Esophagus muscularis mucosa (tissue), 4 donors: ENCODE results near the gene ST6GALNAC3. TPM values are rescaled to one million over a fixed set of nuclear protein-coding genes. Genes with fewer than 3 reads are reported as not detected.

Experiments
- DNase-seq: peaks from one replicate; pipeline ENCODE4 v3.0.0-alpha.2; 2017; ENCODE audit errors: extremely low spot score
- H3K27ac ChIP-seq, 4 donors: fragments of 200-600 bp; sonication (generic); replicated peaks in 1 of 4; 1 replicate in 3 of 4; 2 replicates in 1 of 4; pipeline ENCODE4 v1.5.1; 2016 to 2019; ENCODE audit warnings: mild to moderate bottlenecking in 1 of 4
- H3K27me3 ChIP-seq, 4 donors: fragments of 200-600 bp; sonication (generic); one replicate each; pipeline versions ENCODE4 v1.5.1 to v1.6.0; 2016 to 2019
- H3K36me3 ChIP-seq, 4 donors: fragments of 200-600 bp; sonication (generic); one replicate each; pipeline ENCODE4 v1.5.1; 2016 to 2019
- H3K4me1 ChIP-seq, 4 donors: fragments of 200-600 bp; sonication (generic); one replicate each; pipeline ENCODE4 v1.5.1; 2016 to 2019
- H3K4me3 ChIP-seq, 4 donors: fragments of 200-600 bp; sonication (generic); 1 replicate in 2 of 4; 2 replicates in 2 of 4; pipeline ENCODE4 v1.5.1; 2016 to 2019; ENCODE audit warnings: mild to moderate bottlenecking in 4 of 4, moderate library complexity in 1 of 4
- H3K9me3 ChIP-seq, 4 donors: fragments of 200-600 bp; sonication (generic); 1 replicate in 3 of 4; 2 replicates in 1 of 4; pipeline ENCODE4 v1.5.1; 2016 to 2019
- EP300 ChIP-seq: sonication (generic); formaldehyde crosslinking; IDR thresholded peaks from one replicate; pipeline ENCODE4 v1.6.1; 2017; ENCODE audit warnings: antibody characterized with exemption
- POLR2A ChIP-seq: fragments of 450-650 bp; IDR thresholded peaks from one replicate; pipeline ENCODE4 v1.6.1; 2017; ENCODE audit warnings: antibody characterized with exemption, moderate library complexity, mild to moderate bottlenecking, low read depth
- POLR2AphosphoS5 ChIP-seq, 2 donors: sonication (generic); formaldehyde crosslinking; IDR thresholded peaks; one replicate each; pipeline ENCODE4 v1.6.1; 2017; ENCODE audit warnings: antibody characterized with exemption in 2 of 2
- WGBS: methylation state at CpG from one replicate; pipeline ENCODE4 v1.1.5; 2018; 5-methylcytosine and 5-hydroxymethylcytosine counted together
- intact Hi-C: fragments of 100-400 bp; cut with DNase I; formaldehyde crosslinking; loops from one replicate; pipeline ENCODE4 v1.15.1; 2023
- total RNA-seq, 4 donors: library from RNA; depleted of rRNA; stranded (reverse); fragments of >200 nt; gene quantifications; one replicate each; pipeline versions ENCODE4 v1.1.0 to v1.2.1, GENCODE V29; 2016
- TF ChIP-seq, protein P1 (sequence below), 3 experiments: fragments of 200-600 bp in 2 of 3; fragments of 450-650 bp in 1 of 3; sonication (generic) in 2 of 3; IDR thresholded peaks; one replicate each; pipeline ENCODE4 v1.5.1; 2017 to 2019; ENCODE audit warnings: antibody characterized with exemption in 3 of 3, mild to moderate bottlenecking in 2 of 3, moderate library complexity in 1 of 3

The ST6GALNAC3 gene
- total RNA-seq, 4 donors from 2014 or later = 2.1 to 6.8 (median 4.8) TPM

DNA sequence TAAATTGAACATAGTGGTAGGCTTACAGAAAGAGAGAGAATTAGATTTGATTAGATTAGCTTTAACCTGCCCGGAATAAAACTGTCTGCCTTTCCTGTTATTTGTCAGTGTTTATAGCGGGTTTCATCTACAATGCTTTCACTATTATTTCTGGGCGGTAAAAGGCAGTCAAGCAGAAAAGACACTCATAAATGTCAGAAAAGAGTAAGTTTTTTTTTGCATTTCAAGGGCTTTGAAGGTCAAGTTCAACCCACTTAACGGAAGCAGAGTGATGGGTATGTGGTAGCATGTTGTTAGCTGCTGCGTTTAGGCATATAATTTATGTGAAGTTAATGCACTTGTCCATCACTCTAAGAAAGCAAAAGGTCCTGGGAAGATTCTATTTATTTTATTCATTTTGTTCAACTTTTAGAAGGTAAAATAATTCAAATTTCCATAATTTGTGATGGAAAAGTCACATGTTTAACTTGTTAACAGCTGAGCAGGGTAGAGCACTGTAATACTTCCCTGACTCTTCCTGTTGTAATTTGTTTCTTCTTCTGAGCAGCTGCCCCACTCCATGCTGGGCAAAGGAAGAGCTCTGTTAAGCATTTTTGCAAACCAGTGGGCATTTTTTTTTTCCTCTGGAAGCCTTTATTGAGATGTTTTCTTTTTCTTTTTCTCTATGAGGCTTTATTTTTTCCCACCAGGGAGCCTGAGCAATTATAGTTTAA is 220.1 kb downstream of the ST6GALNAC3 start:
- intact Hi-C loops = no loop called here
- Histone ChIP-seq H3K27me3 (no peaks in the 10 kb centered on the region), H3K36me3 (no peaks in the 10 kb centered on the region), H3K4me3 (no peak overlapping the region), H3K27ac (no peak overlapping the region), H3K4me1 (no peaks in the 10 kb centered on the region), H3K9me3 (no peaks in the 10 kb centered on the region)
- DNase-seq = no peak
- no peak for TF ChIP-seq POLR2A
- TF ChIP-seq, protein P1, sequence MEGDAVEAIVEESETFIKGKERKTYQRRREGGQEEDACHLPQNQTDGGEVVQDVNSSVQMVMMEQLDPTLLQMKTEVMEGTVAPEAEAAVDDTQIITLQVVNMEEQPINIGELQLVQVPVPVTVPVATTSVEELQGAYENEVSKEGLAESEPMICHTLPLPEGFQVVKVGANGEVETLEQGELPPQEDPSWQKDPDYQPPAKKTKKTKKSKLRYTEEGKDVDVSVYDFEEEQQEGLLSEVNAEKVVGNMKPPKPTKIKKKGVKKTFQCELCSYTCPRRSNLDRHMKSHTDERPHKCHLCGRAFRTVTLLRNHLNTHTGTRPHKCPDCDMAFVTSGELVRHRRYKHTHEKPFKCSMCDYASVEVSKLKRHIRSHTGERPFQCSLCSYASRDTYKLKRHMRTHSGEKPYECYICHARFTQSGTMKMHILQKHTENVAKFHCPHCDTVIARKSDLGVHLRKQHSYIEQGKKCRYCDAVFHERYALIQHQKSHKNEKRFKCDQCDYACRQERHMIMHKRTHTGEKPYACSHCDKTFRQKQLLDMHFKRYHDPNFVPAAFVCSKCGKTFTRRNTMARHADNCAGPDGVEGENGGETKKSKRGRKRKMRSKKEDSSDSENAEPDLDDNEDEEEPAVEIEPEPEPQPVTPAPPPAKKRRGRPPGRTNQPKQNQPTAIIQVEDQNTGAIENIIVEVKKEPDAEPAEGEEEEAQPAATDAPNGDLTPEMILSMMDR (IDR thresholded peaks at IDR 0.05) = no peak
- no peak for TF ChIP-seq EP300
- TF ChIP-seq POLR2AphosphoS5 (IDR thresholded peaks at IDR 0.05) = no peak
- 77% methylated on average over 5 of the region's 5 CpGs for WGBS

DNA sequence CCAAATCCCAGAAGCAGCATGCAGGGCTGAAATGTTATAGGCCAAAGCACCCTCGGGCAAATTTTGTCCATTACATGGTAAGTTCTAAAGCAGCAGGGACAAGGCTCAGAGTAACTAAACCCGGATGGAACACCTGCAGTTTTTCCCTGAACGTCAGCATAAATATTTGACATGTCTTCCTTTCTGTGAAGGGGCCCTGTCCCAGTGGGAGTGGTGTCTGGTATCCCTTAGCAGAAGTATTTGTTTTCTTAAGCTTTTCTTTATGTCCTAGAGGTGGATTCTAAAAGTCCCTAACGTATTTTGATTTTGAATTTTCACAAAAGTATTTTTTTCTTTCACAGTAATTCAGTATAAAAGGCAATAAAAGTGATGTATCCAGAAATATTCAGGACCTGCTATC is 223.9 kb downstream of the ST6GALNAC3 start:
- H3K27me3 ChIP-seq = no peaks in the 10 kb centered on the region
- intact Hi-C loops = no loop called here
- H3K4me3 ChIP-seq = no peak overlapping the region
- no peak for DNase-seq
- no peaks in the 10 kb centered on the region for H3K36me3 ChIP-seq
- 80% methylated on average over 4 of the region's 4 CpGs for WGBS
- no peaks in the 10 kb centered on the region for H3K4me1 ChIP-seq
- no peak for TF ChIP-seq EP300
- TF ChIP-seq, protein P1 (IDR thresholded peaks at IDR 0.05) = no peak
- no peak for TF ChIP-seq POLR2A
- TF ChIP-seq POLR2AphosphoS5 (IDR thresholded peaks at IDR 0.05) = no peak
- H3K27ac ChIP-seq = no peak overlapping the region
- H3K9me3 ChIP-seq = no peaks in the 10 kb centered on the region

DNA sequence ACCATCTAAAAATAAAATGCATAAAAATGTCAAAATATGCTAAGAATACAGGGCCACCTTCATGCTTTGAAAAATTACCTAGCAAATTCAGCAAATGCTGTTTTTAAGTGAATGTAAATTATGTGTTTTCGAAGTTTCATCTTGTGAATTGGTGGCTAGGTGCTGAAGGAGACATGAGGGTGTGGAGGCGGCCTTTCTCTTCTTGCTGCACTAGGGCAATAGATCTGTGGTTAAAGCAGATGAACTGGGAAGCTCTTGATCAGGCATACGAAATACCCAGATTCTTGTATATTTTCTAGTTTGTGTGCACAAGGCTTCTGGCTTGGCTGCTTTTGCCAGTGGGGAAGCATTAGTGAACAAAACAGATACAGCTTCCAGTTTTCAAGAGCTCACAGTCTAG is 224.5 kb downstream of the ST6GALNAC3 start:
- TF ChIP-seq, protein P1 (IDR thresholded peaks at IDR 0.05) = no peak
- TF ChIP-seq EP300 (no peak), POLR2AphosphoS5 (IDR thresholded peaks at IDR 0.05) (no peak), POLR2A (no peak)
- WGBS = 99% methylated on average over 3 of the region's 3 CpGs
- H3K4me3 ChIP-seq = no peak overlapping the region
- H3K9me3 ChIP-seq = no peaks in the 10 kb centered on the region
- no peaks in the 10 kb centered on the region for H3K36me3 ChIP-seq
- no peaks in the 10 kb centered on the region for H3K4me1 ChIP-seq
- no peaks in the 10 kb centered on the region for H3K27me3 ChIP-seq
- intact Hi-C loops = no loop called here
- DNase-seq = no peak
- H3K27ac ChIP-seq = no peak overlapping the region

DNA sequence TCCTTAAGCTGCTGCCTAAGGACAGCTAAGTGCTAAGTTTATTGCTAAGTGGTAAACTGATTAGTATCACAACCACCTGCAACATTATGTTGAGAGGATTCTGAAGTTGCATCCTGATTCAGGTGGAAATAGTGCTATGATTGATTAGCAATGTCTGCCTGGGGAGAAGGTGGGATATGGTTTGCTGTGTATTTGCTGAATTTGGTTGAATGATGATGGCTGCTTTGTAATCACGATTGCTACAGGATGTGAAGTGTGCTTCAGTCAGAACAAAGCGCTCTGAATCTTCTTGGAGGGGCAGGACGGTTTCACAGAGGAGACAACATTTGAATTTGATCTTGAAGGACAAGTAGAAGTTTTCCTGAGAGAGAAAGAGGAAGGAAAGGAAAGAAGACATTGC is 226.0 kb downstream of the ST6GALNAC3 start:
- TF ChIP-seq EP300 = no peak
- no peak for TF ChIP-seq POLR2A
- no peak for TF ChIP-seq POLR2AphosphoS5 (IDR thresholded peaks at IDR 0.05)
- TF ChIP-seq, protein P1 (IDR thresholded peaks at IDR 0.05) = no peak
- DNase-seq = no peak
- Histone ChIP-seq H3K4me1 (no peaks in the 10 kb centered on the region), H3K9me3 (no peaks in the 10 kb centered on the region), H3K27ac (no peak overlapping the region), H3K4me3 (no peak overlapping the region), H3K27me3 (no peaks in the 10 kb centered on the region), H3K36me3 (no peaks in the 10 kb centered on the region)
- WGBS = 90% methylated on average over 3 of the region's 3 CpGs
- intact Hi-C loops = no loop called here
